MM.1S (cell line): ENCODE data around the gene ARHGAP45.

Experiments
- DNase-seq: peaks from one replicate; pipeline ENCODE4 v3.0.0-alpha.2; 2015
- H2AFZ ChIP-seq: fragments of 300-600 bp; sonication (generic); 2 replicates; pipeline ENCODE4 v1.6.0; 2016; ENCODE audit warnings: antibody characterized with exemption, low read length
- H3F3A ChIP-seq: fragments of 300-600 bp; sonication (generic); 2 replicates; pipeline ENCODE4 v1.6.1; 2016; ENCODE audit warnings: mild to moderate bottlenecking, antibody characterized with exemption, low read length, moderate library complexity, mixed read lengths; ENCODE audit not compliant: insufficient read depth
- H3K27ac ChIP-seq: fragments of 300-600 bp; sonication (generic); 2 replicates; pipeline ENCODE4 v1.5.1; 2016; ENCODE audit warnings: mild to moderate bottlenecking, low read length
- H3K27me3 ChIP-seq: fragments of 300-600 bp; sonication (generic); replicated peaks from 2 replicates; pipeline ENCODE4 v1.6.0; 2016; ENCODE audit warnings: low read length; ENCODE audit not compliant: insufficient read depth
- H3K36me3 ChIP-seq: fragments of 300-600 bp; sonication (generic); replicated peaks from 2 replicates; pipeline ENCODE4 v1.6.1; 2016; ENCODE audit warnings: mild to moderate bottlenecking, low read length, mixed read lengths; ENCODE audit not compliant: insufficient read depth
- H3K4me1 ChIP-seq: fragments of 300-600 bp; sonication (generic); 2 replicates; pipeline ENCODE4 v1.6.1; 2016; ENCODE audit warnings: low read length, mixed read lengths
- H3K4me2 ChIP-seq: fragments of 300-600 bp; sonication (generic); 2 replicates; pipeline ENCODE4 v1.6.0; 2016; ENCODE audit warnings: low read depth, low read length
- H3K4me3 ChIP-seq: fragments of 300-600 bp; sonication (generic); 2 replicates; pipeline ENCODE4 v1.5.1; 2016; ENCODE audit warnings: low read length, mixed read lengths
- H3K79me2 ChIP-seq: fragments of 300-600 bp; sonication (generic); 2 replicates; pipeline ENCODE4 v1.6.1; 2016; ENCODE audit warnings: mixed run types, low read length, mixed read lengths
- H3K9ac ChIP-seq: fragments of 300-600 bp; sonication (generic); 2 replicates; pipeline ENCODE4 v1.6.1; 2016; ENCODE audit warnings: low read length, mixed read lengths
- H3K9me2 ChIP-seq: fragments of 300-600 bp; sonication (generic); replicated peaks from 2 replicates; pipeline ENCODE4 v1.6.1; 2016; ENCODE audit warnings: mild to moderate bottlenecking, low read length, mixed read lengths; ENCODE audit not compliant: insufficient read depth
- H3K9me3 ChIP-seq: fragments of 300-600 bp; sonication (generic); replicated peaks from 2 replicates; pipeline ENCODE4 v1.6.1; 2016; ENCODE audit warnings: mild to moderate bottlenecking, low read length, mixed read lengths; ENCODE audit not compliant: insufficient read depth
- H4K20me1 ChIP-seq: fragments of 300-600 bp; sonication (generic); 2 replicates; pipeline ENCODE4 v1.6.1; 2016; ENCODE audit warnings: mild to moderate bottlenecking, low read length, moderate library complexity, mixed read lengths; ENCODE audit not compliant: insufficient read depth
- CTCF ChIP-seq: fragments of 300-600 bp; sonication (generic); IDR thresholded peaks from 2 replicates; pipeline ENCODE4 v1.5.1; 2016; ENCODE audit warnings: antibody characterized with exemption, low read length, mixed read lengths
- EZH2 ChIP-seq: fragments of 300-600 bp; sonication (generic); optimal IDR thresholded peaks from 2 replicates; pipeline ENCODE3; 2017; ENCODE audit warnings: low read depth, mild to moderate bottlenecking, antibody characterized with exemption, low read length, mixed read lengths
- EZH2phosphoT487 ChIP-seq: fragments of 300-600 bp; sonication (generic); IDR thresholded peaks from 2 replicates; pipeline ENCODE4 v1.6.1; 2018; ENCODE audit warnings: antibody characterized with exemption, low read length

ARHGAP45 gene

GRCh38 chr19:1110809-1111640, 44.1 kb downstream of the ARHGAP45 start:
- Histone ChIP-seq H3K36me3 (no peaks in the 10 kb centered on the region), H3K9me2 (no peaks in the 10 kb centered on the region), H3K9me3 (no peaks in the 10 kb centered on the region), H3K27me3 (no peaks in the 10 kb centered on the region), H3K79me2 (peaks cover 9% of the 10 kb centered on the region; the same call in 1 of the 2 replicates), H3K9ac (no peak overlapping the region), H4K20me1 (no peaks in the 10 kb centered on the region), H3F3A (0 out of 2 replicates have a peak, but pooled peaks cover 3% of the 10 kb centered on the region), H3K4me1 (no peaks in the 10 kb centered on the region), H2AFZ (no peak overlapping the region), H3K4me3 (no peak overlapping the region), H3K4me2 (no peak overlapping the region), H3K27ac (no peak overlapping the region)
- TF ChIP-seq CTCF (no peak), EZH2 (no peak), EZH2phosphoT487 (no peak)
- no peak for DNase-seq

- Histone ChIP-seq H3K27me3 (no peaks in the 10 kb centered on the region), H3F3A (0 out of 2 replicates have a peak, but pooled peaks cover 3% of the 10 kb centered on the region), H2AFZ (no peak overlapping the region), H3K9ac (no peak overlapping the region), H3K9me3 (no peaks in the 10 kb centered on the region), H3K79me2 (0 out of 2 replicates have a peak, but pooled peaks cover 4% of the 10 kb centered on the region), H4K20me1 (no peaks in the 10 kb centered on the region), H3K4me1 (no peaks in the 10 kb centered on the region), H3K4me3 (no peak overlapping the region), H3K9me2 (no peaks in the 10 kb centered on the region), H3K4me2 (no peak overlapping the region), H3K36me3 (no peaks in the 10 kb centered on the region), H3K27ac (no peak overlapping the region)
- TF ChIP-seq EZH2phosphoT487, result no peak
- no peak for TF ChIP-seq CTCF
- TF ChIP-seq EZH2, result no peak
- no peak for DNase-seq
Measured at GRCh38 chr19:1111641-1112267, 44.8 kb downstream of the ARHGAP45 start.

GRCh38 chr19:1112268-1113029, 45.5 kb downstream of the ARHGAP45 start:
- no peak overlapping the region for H2AFZ ChIP-seq
- H3K9me2 ChIP-seq, result no peaks in the 10 kb centered on the region
- H4K20me1 ChIP-seq, result no peaks in the 10 kb centered on the region
- no peak overlapping the region for H3K4me2 ChIP-seq
- no peaks in the 10 kb centered on the region for H3K9me3 ChIP-seq
- no peak for DNase-seq
- H3K27me3 ChIP-seq, result no peaks in the 10 kb centered on the region
- no peaks in the 10 kb centered on the region for H3K4me1 ChIP-seq
- no peak overlapping the region for H3K9ac ChIP-seq
- H3K4me3 ChIP-seq, result no peak overlapping the region
- H3K36me3 ChIP-seq, result no peaks in the 10 kb centered on the region
- TF ChIP-seq EZH2phosphoT487 (no peak), EZH2 (no peak), CTCF (no peak)
- no peaks in the 10 kb centered on the region for H3F3A ChIP-seq
- H3K27ac ChIP-seq, result no peak overlapping the region
- H3K79me2 ChIP-seq, result no peaks in the 10 kb centered on the region
